Uterus (tissue), 4 donors: Measurements from ENCODE around the gene HDAC2. TPM values are rescaled to one million over a fixed set of nuclear protein-coding genes. Genes with fewer than 3 reads are reported as not detected.
A peak's percentile ranks its signal among the peaks of the same experiment; 100 is the strongest.
"Not testable (repeated sequence)": the region's sequence is repeated elsewhere in the genome, so short reads cannot be mapped to it uniquely, and the experiment has no call there.

ENCODE experiments used
- DNase-seq, 2 donors: peaks; one replicate each; pipeline ENCODE4 v3.0.0-alpha.2; 2019 to 2020
- H3K27ac ChIP-seq, 2 donors: fragments of 200-600 bp; sonication (generic); 1 replicate in 1 of 2; 2 replicates in 1 of 2; pipeline ENCODE4 v1.5.1; 2016 to 2018
- H3K27me3 ChIP-seq, 2 donors: fragments of 200-600 bp; sonication (generic); one replicate each; pipeline ENCODE4 v1.5.1; 2018 to 2019; ENCODE audit warnings: control low read depth in 1 of 2
- H3K36me3 ChIP-seq, 2 donors: fragments of 200-600 bp; sonication (generic); one replicate each; pipeline ENCODE4 v1.5.1; 2019; ENCODE audit warnings: control low read depth in 1 of 2
- H3K4me1 ChIP-seq, 2 donors: fragments of 200-600 bp; sonication (generic); one replicate each; pipeline ENCODE4 v1.5.1; 2018 to 2019; ENCODE audit warnings: control low read depth in 1 of 2
- H3K4me3 ChIP-seq, 2 donors: fragments of 200-600 bp; sonication (generic); 1 replicate in 1 of 2; 2 replicates in 1 of 2; pipeline ENCODE4 v1.5.1; 2018 to 2019; ENCODE audit warnings: mild to moderate bottlenecking in 1 of 2
- H3K9me3 ChIP-seq, 2 donors: fragments of 200-600 bp; sonication (generic); one replicate each; pipeline ENCODE4 v1.5.1; 2019; ENCODE audit warnings: control low read depth in 1 of 2
- CTCF ChIP-seq, 4 experiments: fragments of 200-600 bp in 2 of 4; fragments of 450-650 bp in 2 of 4; sonication (generic) in 2 of 4; IDR thresholded peaks; one replicate each; pipeline ENCODE4 v1.5.1; 2016 to 2019; ENCODE audit warnings: antibody characterized with exemption in 4 of 4, mild to moderate bottlenecking in 2 of 4, moderate library complexity in 1 of 4
- POLR2A ChIP-seq, 2 donors: fragments of 450-650 bp; IDR thresholded peaks; one replicate each; pipeline ENCODE4 v1.6.1; 2016; ENCODE audit warnings: antibody characterized with exemption in 2 of 2, mild to moderate bottlenecking in 1 of 2, moderate library complexity in 1 of 2
- intact Hi-C: fragments of 100-400 bp; cut with DNase I; formaldehyde crosslinking; loops from one replicate; pipeline ENCODE4 v1.15.1; 2023; ENCODE audit warnings: low total_unique reads
- total RNA-seq, 4 donors: library from RNA; depleted of rRNA in 3 of 4; stranded (reverse); fragments of >200 nt in 3 of 4; gene quantifications; one replicate each; pipeline versions ENCODE4 v1.1.0 to v1.2.4, GENCODE V29; 2014 to 2023
- donor health status: DM: yes; HTN: yes; CAD: no.

HDAC2 gene
- total RNA-seq, 4 donors from 2014 or later: 33.8 to 190 (median 113) TPM

DNA sequence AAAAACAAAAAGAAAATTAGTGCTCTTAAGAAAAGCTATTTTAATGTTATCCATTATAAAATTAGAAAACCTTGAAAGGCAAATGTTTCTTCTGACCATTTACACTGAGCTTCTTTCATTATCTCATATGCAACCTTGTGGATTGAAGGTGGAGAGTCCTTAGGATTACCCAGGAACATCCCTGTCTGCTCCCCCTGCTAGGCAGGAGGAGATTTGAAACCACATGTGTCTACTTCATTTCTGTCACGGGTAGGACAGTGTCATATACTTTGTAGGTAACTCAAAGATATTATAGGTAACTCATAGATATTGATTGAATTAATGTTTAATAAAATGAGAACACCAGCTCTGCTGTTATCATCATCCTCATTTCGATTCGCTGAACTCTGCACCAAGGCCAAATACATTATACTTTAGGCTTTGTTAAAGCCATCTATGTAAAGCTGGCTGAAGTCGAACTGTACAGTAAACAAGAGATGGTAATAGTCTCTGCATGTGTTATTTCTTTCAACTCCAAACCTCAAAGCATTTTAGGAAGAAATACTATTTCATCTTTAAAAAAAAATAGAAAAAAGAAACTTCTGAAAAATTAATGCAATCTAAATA lies 49.5 kb downstream of the HDAC2 start:
- H3K27ac ChIP-seq: no peak overlapping the region
- H3K27me3 ChIP-seq: no peaks in the 10 kb centered on the region
- H3K4me1 ChIP-seq: no peaks in the 10 kb centered on the region
- no peaks in the 10 kb centered on the region for H3K36me3 ChIP-seq
- TF ChIP-seq CTCF (IDR thresholded peaks at IDR 0.05) (no peak), POLR2A (IDR thresholded peaks at IDR 0.05) (no peak)
- H3K4me3 ChIP-seq: no peak overlapping the region
- no peak for DNase-seq
- H3K9me3 ChIP-seq: no peaks in the 10 kb centered on the region
- intact Hi-C loops: no loop called here

- TF ChIP-seq CTCF (IDR thresholded peaks at IDR 0.05) (no peak), POLR2A (IDR thresholded peaks at IDR 0.05) (no peak)
- Histone ChIP-seq H3K36me3 (no peaks in the 10 kb centered on the region), H3K4me1 (no peaks in the 10 kb centered on the region), H3K9me3 (no peaks in the 10 kb centered on the region), H3K4me3 (no peak overlapping the region), H3K27ac (no peak overlapping the region), H3K27me3 (no peaks in the 10 kb centered on the region)
- intact Hi-C loops: no loop called here
- no peak for DNase-seq
Measured at GRCh38 chr6:113920663-113921267, 50.2 kb downstream of the HDAC2 start.

- H3K36me3 ChIP-seq, H3K4me3 ChIP-seq, H3K4me1 ChIP-seq, DNase-seq, H3K27me3 ChIP-seq, H3K9me3 ChIP-seq, H3K27ac ChIP-seq, intact Hi-C loops: not testable (repeated sequence)
Measured at GRCh38 chr6:113910285-113910684, 60.7 kb downstream of the HDAC2 start.

- DNase-seq: no peak
- no peaks in the 10 kb centered on the region for H3K4me1 ChIP-seq
- intact Hi-C loops: no loop called here
- H3K4me3 ChIP-seq: no peak overlapping the region
- TF ChIP-seq CTCF (IDR thresholded peaks at IDR 0.05): peak; percentile 55 to 69 (median 63)
- TF ChIP-seq POLR2A (IDR thresholded peaks at IDR 0.05): no peak
- no peaks in the 10 kb centered on the region for H3K9me3 ChIP-seq
- H3K27me3 ChIP-seq: no peaks in the 10 kb centered on the region
- H3K27ac ChIP-seq: no peak overlapping the region
- H3K36me3 ChIP-seq: no peaks in the 10 kb centered on the region
Measured at GRCh38 chr6:113909224-113909856, 61.6 kb downstream of the HDAC2 start.

GRCh38 chr6:113908801-113909200 lies 62.1 kb downstream of the HDAC2 start:
- intact Hi-C loops: no loop called here
- Histone ChIP-seq H3K27ac (no peak overlapping the region), H3K4me3 (no peak overlapping the region), H3K4me1 (peaks cover 0 to 3% of the 10 kb centered on the region in 2 donors), H3K27me3 (no peaks in the 10 kb centered on the region), H3K36me3 (no peaks in the 10 kb centered on the region), H3K9me3 (no peaks in the 10 kb centered on the region)
- TF ChIP-seq CTCF (IDR thresholded peaks at IDR 0.05) (no peak), POLR2A (IDR thresholded peaks at IDR 0.05) (no peak)
- no peak for DNase-seq
